ENCODE data around the gene TMEM108.

- TF ChIP-seq CTCF (IDR thresholded peaks at IDR 0.05), result no peak
- TF ChIP-seq POLR2A (IDR thresholded peaks at IDR 0.05), result no peak
These were observed 158.3 kb downstream of the TMEM108 start for GRCh38 chr3:133196527-133196926.

Data from thyroid gland (tissue), 4 donors.